Thoracic aorta (tissue), 2 donors: ENCODE results near the gene RADIL. TPM values are rescaled to one million over a fixed set of nuclear protein-coding genes. Genes with fewer than 3 reads are reported as not detected.

ENCODE experiments used
- ATAC-seq: fragments of 150-250 bp; one replicate; pipeline ENCODE4 v1.8.0; 2017; ENCODE audit warnings: low read depth; ENCODE audit not compliant: insufficient number of reproducible peaks, low FRiP score
- DNase-seq: peaks from one replicate; pipeline ENCODE4 v3.0.0-alpha.2; 2020; ENCODE audit warnings: low spot score
- H3K27ac ChIP-seq, 2 donors: fragments of 200-600 bp; sonication (generic); 1 replicate in 1 of 2; 2 replicates in 1 of 2; pipeline ENCODE4 v1.5.1; 2016; ENCODE audit warnings: mild to moderate bottlenecking in 2 of 2, moderate library complexity in 2 of 2
- H3K27me3 ChIP-seq: fragments of 200-600 bp; sonication (generic); replicated peaks from 2 replicates; pipeline ENCODE4 v1.6.0; 2016; ENCODE audit warnings: mild to moderate bottlenecking; ENCODE audit not compliant: insufficient read depth
- H3K36me3 ChIP-seq: fragments of 200-600 bp; sonication (generic); one replicate; pipeline ENCODE4 v1.5.1; 2016
- H3K4me1 ChIP-seq, 2 donors: fragments of 200-600 bp; sonication (generic); 1 replicate in 1 of 2; 2 replicates in 1 of 2; pipeline versions ENCODE4 v1.5.1 to v1.6.0; 2016; ENCODE audit warnings: low read depth in 2 of 2, mild to moderate bottlenecking in 1 of 2; ENCODE audit not compliant: control insufficient read depth in 1 of 2
- H3K4me3 ChIP-seq: fragments of 200-600 bp; sonication (generic); 2 replicates; pipeline ENCODE4 v1.5.1; 2016; ENCODE audit warnings: mild to moderate bottlenecking
- H3K9me3 ChIP-seq: fragments of 200-600 bp; sonication (generic); 2 replicates; pipeline ENCODE4 v1.5.1; 2016
- CTCF ChIP-seq: fragments of 200-600 bp; sonication (generic); IDR thresholded peaks from one replicate; pipeline ENCODE4 v1.5.1; 2019; ENCODE audit warnings: antibody characterized with exemption
- total RNA-seq, 2 donors: library from RNA; depleted of rRNA; stranded (reverse); fragments of >200 nt; gene quantifications; one replicate each; pipeline versions ENCODE4 v1.1.0 to v1.2.3, GENCODE V29; 2016

The RADIL gene
- total RNA-seq, 2 donors from 2014 or later: 6.7 to 14.4 TPM

- H3K27me3 ChIP-seq: no peaks in the 10 kb centered on the region
- DNase-seq: no peak
- no peaks in the 10 kb centered on the region for H3K9me3 ChIP-seq
- H3K4me3 ChIP-seq: peak overlapping the region; percentile 83
- ATAC-seq: no peak
- TF ChIP-seq CTCF: no peak
- no peaks in the 10 kb centered on the region for H3K4me1 ChIP-seq
- no peaks in the 10 kb centered on the region for H3K36me3 ChIP-seq
- peak overlapping the region; percentile 68 to 76 for H3K27ac ChIP-seq
Observed at GRCh38 chr7:4883033-4883371, 514 bp downstream of the RADIL start.

DNA sequence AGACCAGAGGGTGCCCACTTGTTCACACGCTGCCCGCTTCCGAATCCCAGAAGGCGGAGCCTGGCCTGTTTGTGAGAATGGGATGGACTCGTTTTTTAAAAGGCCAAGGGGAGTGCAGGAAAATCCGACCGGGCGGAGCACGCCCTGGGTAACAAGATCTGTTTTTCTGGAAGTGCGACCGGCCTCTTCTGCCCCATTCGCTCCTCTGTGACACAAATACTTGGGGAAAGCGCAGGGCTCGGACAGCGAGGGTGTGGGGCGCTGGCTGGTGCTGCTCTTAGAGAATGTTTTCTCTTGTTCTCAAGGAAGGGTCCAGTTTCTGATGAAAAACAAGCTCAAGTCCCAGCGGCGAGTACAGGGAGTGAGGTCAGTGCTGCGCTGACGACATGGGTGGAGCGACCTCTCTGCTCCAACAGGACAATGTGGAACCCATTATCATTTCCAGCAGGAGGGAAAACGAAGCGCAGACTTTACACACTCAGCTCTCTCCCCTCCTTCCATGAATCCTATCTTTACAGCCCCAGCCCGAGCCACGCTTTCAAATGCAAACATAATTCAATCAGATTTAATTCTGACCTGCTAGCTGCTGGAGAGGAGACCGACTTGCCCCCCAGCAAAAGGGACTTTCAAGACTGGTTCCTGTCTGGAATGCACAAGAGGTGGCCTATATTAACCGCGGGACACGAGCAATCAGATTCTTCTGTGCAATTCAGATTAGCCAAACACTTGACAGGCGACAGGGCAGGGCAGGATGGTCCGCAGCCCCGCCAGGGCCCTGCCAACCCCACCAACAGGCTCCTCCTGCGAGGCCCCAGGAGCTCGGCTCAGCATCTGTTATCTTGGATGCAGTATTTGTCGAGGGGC lies 1.1 kb downstream of the RADIL start:
- Histone ChIP-seq H3K4me1 (no peaks in the 10 kb centered on the region), H3K27ac (peak overlapping the region; percentile 68 to 76), H3K27me3 (no peaks in the 10 kb centered on the region), H3K4me3 (peak overlapping the region; percentile 83), H3K9me3 (no peaks in the 10 kb centered on the region), H3K36me3 (no peaks in the 10 kb centered on the region)
- no peak for TF ChIP-seq CTCF
- DNase-seq (peak; percentile 41), ATAC-seq (peak; percentile 42)

DNA sequence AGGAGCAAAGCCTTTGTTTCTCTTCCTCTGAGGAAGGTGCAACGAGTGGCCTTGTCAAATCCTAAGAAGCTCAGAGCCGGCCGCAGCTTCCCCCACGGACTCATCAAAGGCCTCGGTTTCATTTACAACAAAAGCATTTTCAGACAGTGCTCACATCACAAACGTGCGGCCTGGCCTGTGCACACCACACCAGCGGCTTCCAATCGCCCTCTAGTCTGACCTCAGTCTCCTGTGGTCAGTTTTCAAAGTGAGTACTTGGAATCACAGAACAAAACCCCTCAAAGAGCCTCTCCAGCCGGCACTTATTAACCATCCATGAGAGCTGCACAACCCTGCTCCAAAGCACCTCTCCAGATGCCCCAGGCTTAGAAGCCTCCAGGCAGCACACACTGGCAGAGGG lies 3.3 kb downstream of the RADIL start:
- DNase-seq (no peak), ATAC-seq (no peak)
- TF ChIP-seq CTCF: no peak
- Histone ChIP-seq H3K27me3 (no peaks in the 10 kb centered on the region), H3K4me1 (no peaks in the 10 kb centered on the region), H3K27ac (no peak overlapping the region), H3K4me3 (no peak overlapping the region), H3K9me3 (no peaks in the 10 kb centered on the region), H3K36me3 (no peaks in the 10 kb centered on the region)

DNA sequence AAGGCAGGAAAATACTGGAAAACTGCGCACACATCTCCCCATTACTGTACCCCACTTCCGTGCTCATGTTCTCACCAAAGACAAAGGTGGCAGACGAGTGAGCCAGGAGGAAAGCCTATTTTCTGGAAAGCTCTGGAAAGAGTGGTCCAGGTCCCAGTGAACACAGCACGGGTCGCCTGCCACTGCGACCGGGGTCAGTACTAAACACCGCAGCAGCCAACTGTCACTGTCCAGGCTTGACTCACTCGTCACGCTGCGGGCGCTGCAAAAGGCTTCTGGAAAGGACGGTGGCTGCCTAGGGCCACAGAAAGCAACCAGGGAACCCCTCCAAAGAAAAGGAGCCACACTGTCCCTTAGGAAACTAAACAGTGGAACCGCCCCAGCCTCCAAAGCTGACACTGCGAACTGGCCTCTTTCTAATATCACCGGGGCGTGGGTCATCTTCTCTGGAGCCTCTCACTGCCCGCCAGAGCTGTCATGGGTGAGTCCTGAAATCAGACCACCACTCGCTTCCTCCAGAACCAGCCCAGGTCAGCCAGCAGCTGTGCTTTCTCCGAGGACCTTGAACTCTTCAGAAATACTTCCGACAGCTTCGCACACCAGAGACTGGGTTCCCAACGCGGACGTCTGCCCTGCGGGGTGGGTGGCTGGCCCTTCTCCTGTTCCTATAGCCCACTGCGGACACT lies 4.0 kb downstream of the RADIL start:
- Histone ChIP-seq H3K27ac (no peak overlapping the region), H3K36me3 (no peaks in the 10 kb centered on the region), H3K4me3 (no peak overlapping the region), H3K27me3 (no peaks in the 10 kb centered on the region), H3K4me1 (no peaks in the 10 kb centered on the region), H3K9me3 (no peaks in the 10 kb centered on the region)
- DNase-seq (no peak), ATAC-seq (no peak)
- TF ChIP-seq CTCF: no peak
